Measurements from ENCODE around the gene AP1G1.

GRCh38 chr16:71854369-71854948 lies 45.8 kb upstream of the AP1G1 start:
- TF ChIP-seq CTCF (IDR thresholded peaks at IDR 0.05; ENCODE audit: low read depth, low read length, poor library complexity, severe bottlenecking) (no peak), EZH2phosphoT487 (IDR thresholded peaks at IDR 0.05; ENCODE audit: borderline replicate concordance, low read length) (no peak)
